T-helper 1 cell treated with Interleukin-12 subunit alpha and Interleukin-12 subunit beta and Interleukin-4 antibody, amounts not matched to agents 30 ng/mL and 1 ng/mL, for 36 hours (primary cell): ENCODE data around the gene SLC25A21. TPM values are rescaled to one million over a fixed set of nuclear protein-coding genes. Genes with fewer than 3 reads are reported as not detected.

Source experiments
- intact Hi-C: fragments of 100-400 bp; cut with micrococcal nuclease; formaldehyde crosslinking; loops from one replicate; pipeline ENCODE4 v1.15.1; 2024
- total RNA-seq: library from RNA; stranded (reverse); gene quantifications from 2 replicates; pipeline ENCODE4 v1.2.3, GENCODE V29; 2022

The SLC25A21 gene
- total RNA-seq, 1 donor from 2014 or later: not detected

- intact Hi-C loops: no loop called here
Measured at GRCh38 chr14:37047226-37047625, 125.2 kb downstream of the SLC25A21 start.

- intact Hi-C loops: no loop called here
Measured at GRCh38 chr14:37046815-37047214, 125.6 kb downstream of the SLC25A21 start.

- intact Hi-C loops: no loop called here
Measured at GRCh38 chr14:37045340-37046061, 126.9 kb downstream of the SLC25A21 start.

GRCh38 chr14:37037636-37038387 is 134.6 kb downstream of the SLC25A21 start:
- intact Hi-C loops: no loop called here

- intact Hi-C loops: no loop called here
Measured at GRCh38 chr14:37036669-37037341, 135.6 kb downstream of the SLC25A21 start.

- intact Hi-C loops: no loop called here
Measured at GRCh38 chr14:37035401-37035800, 137.0 kb downstream of the SLC25A21 start.

- intact Hi-C loops: no loop called here
Measured at GRCh38 chr14:37034410-37035285, 137.8 kb downstream of the SLC25A21 start.

- intact Hi-C loops: no loop called here
Measured at GRCh38 chr14:37032863-37033262, 139.5 kb downstream of the SLC25A21 start.

- intact Hi-C loops: no loop called here
Measured at GRCh38 chr14:37027188-37027824, 145.1 kb downstream of the SLC25A21 start.

GRCh38 chr14:37023875-37024565 is 148.4 kb downstream of the SLC25A21 start:
- intact Hi-C loops: no loop called here

GRCh38 chr14:37021390-37021789 is 151.0 kb downstream of the SLC25A21 start:
- intact Hi-C loops: no loop called here

- intact Hi-C loops: no loop called here
Measured at GRCh38 chr14:37019488-37019887, 152.9 kb downstream of the SLC25A21 start.

- intact Hi-C loops: no loop called here
Measured at GRCh38 chr14:37018571-37019240, 153.7 kb downstream of the SLC25A21 start.

- intact Hi-C loops: no loop called here
Measured at GRCh38 chr14:37013078-37013477, 159.3 kb downstream of the SLC25A21 start.

GRCh38 chr14:36998686-36999085 is 173.7 kb downstream of the SLC25A21 start:
- intact Hi-C loops: no loop called here

- intact Hi-C loops: no loop called here
Measured at GRCh38 chr14:36997843-36998242, 174.6 kb downstream of the SLC25A21 start.

GRCh38 chr14:36996857-36997590 is 175.4 kb downstream of the SLC25A21 start:
- intact Hi-C loops: no loop called here

GRCh38 chr14:36996133-36996856 is 176.1 kb downstream of the SLC25A21 start:
- intact Hi-C loops: no loop called here
